Thyroid gland (tissue), 4 donors: Measurements from ENCODE around the gene ALG13. TPM values are rescaled to one million over a fixed set of nuclear protein-coding genes. Genes with fewer than 3 reads are reported as not detected.

Experiments used
- DNase-seq, 2 donors: peaks; one replicate each; pipeline ENCODE4 v3.0.0-alpha.2; 2019
- H3K27ac ChIP-seq, 3 donors: fragments of 200-600 bp; sonication (generic); 1 replicate in 2 of 3; 2 replicates in 1 of 3; pipeline ENCODE4 v1.5.1; 2016 to 2019; ENCODE audit warnings: mild to moderate bottlenecking in 1 of 3, moderate library complexity in 1 of 3
- H3K27me3 ChIP-seq: fragments of 200-600 bp; sonication (generic); one replicate; pipeline ENCODE4 v1.5.1; 2019
- H3K36me3 ChIP-seq, 2 donors: fragments of 200-600 bp; sonication (generic); one replicate each; pipeline ENCODE4 v1.5.1; 2016 to 2019
- H3K4me1 ChIP-seq, 2 donors: fragments of 200-600 bp; sonication (generic); one replicate each; pipeline ENCODE4 v1.5.1; 2017 to 2019
- H3K4me3 ChIP-seq, 3 donors: fragments of 200-600 bp; sonication (generic); replicated peaks in 1 of 3; 1 replicate in 2 of 3; 2 replicates in 1 of 3; pipeline ENCODE4 v1.5.1; 2016; ENCODE audit warnings: mild to moderate bottlenecking in 1 of 3
- H3K9me3 ChIP-seq: fragments of 200-600 bp; sonication (generic); one replicate; pipeline ENCODE4 v1.5.1; 2017
- POLR2A ChIP-seq, 2 donors: fragments of 450-650 bp; IDR thresholded peaks; one replicate each; pipeline ENCODE4 v1.6.1; 2017; ENCODE audit warnings: antibody characterized with exemption in 2 of 2, mild to moderate bottlenecking in 2 of 2, moderate library complexity in 1 of 2
- WGBS, 2 donors: methylation state at CpG; one replicate each; pipeline ENCODE4 v1.1.5; 2017; 5-methylcytosine and 5-hydroxymethylcytosine counted together
- intact Hi-C: fragments of 100-400 bp; cut with DNase I; formaldehyde crosslinking; loops from one replicate; pipeline ENCODE4 v1.15.1; 2023
- total RNA-seq, 4 donors: library from RNA; depleted of rRNA; stranded (reverse); fragments of >200 nt; gene quantifications; one replicate each; pipeline ENCODE4 v1.2.3, GENCODE V29; 2016
- TF ChIP-seq, protein P1 (sequence below), 6 experiments: fragments of 200-600 bp in 3 of 6; fragments of 450-650 bp in 3 of 6; sonication (generic) in 3 of 6; IDR thresholded peaks; one replicate each; pipeline ENCODE4 v1.5.1; 2016 to 2019; ENCODE audit warnings: antibody characterized with exemption in 6 of 6, mild to moderate bottlenecking in 2 of 6, inconsistent platforms in 1 of 6, moderate library complexity in 1 of 6

The ALG13 gene
- total RNA-seq, 4 donors from 2014 or later = 55.7 to 89.5 (median 84.5) TPM

DNA sequence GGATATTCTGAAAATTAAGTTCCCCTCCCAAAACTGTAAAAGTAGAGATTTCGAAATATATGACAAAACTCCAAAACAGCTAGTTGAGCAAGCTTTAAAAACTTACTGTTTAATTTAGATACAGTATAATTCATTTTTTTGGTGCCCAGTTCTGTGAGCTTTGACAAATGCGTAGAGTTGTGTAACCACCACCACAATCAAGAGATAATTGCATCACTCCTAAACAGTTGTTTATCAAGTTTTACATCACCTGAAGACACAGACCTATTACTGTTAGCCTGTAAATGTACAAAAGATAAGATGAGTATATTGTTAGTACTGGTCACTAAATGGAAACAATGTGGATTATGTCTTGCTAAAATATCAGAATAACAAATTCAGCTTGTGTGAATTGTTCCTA, 62.3 kb downstream of the ALG13 start:
- no peaks in the 10 kb centered on the region for H3K36me3 ChIP-seq

DNA sequence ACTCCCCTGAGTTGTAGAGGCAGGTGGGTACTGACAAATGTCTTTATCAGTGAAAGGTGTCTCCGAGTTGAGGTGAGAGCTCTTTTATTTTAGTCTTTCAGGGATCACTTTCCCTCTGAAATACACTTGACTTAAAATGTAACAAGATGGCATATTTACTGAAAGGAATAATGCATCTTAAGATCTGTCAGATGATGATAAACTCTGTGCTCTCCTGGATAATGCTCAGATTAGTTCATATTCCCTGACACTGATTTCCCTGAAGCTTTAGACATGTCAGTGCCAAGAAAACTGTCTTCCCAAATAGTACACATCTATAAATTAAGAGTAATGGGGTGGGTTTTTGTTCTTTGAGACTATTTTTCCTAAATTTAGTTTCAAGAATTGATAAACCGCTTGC, 75.5 kb downstream of the ALG13 start:
- H3K9me3 ChIP-seq = no peaks in the 10 kb centered on the region

More for the DNA sequence above, 62.3 kb downstream of the ALG13 start:
- no peaks in the 10 kb centered on the region for H3K4me1 ChIP-seq
- intact Hi-C loops = no loop called here
- TF ChIP-seq, protein P1, sequence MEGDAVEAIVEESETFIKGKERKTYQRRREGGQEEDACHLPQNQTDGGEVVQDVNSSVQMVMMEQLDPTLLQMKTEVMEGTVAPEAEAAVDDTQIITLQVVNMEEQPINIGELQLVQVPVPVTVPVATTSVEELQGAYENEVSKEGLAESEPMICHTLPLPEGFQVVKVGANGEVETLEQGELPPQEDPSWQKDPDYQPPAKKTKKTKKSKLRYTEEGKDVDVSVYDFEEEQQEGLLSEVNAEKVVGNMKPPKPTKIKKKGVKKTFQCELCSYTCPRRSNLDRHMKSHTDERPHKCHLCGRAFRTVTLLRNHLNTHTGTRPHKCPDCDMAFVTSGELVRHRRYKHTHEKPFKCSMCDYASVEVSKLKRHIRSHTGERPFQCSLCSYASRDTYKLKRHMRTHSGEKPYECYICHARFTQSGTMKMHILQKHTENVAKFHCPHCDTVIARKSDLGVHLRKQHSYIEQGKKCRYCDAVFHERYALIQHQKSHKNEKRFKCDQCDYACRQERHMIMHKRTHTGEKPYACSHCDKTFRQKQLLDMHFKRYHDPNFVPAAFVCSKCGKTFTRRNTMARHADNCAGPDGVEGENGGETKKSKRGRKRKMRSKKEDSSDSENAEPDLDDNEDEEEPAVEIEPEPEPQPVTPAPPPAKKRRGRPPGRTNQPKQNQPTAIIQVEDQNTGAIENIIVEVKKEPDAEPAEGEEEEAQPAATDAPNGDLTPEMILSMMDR (IDR thresholded peaks at IDR 0.05) = no peak
- no peak for TF ChIP-seq POLR2A (IDR thresholded peaks at IDR 0.05)
- no peak overlapping the region for H3K4me3 ChIP-seq
- DNase-seq = no peak
- no peaks in the 10 kb centered on the region for H3K9me3 ChIP-seq
- H3K27ac ChIP-seq = no peak overlapping the region
- WGBS, 2 donors = 96 to 100% methylated on average over 2 of the region's 2 CpGs
- no peaks in the 10 kb centered on the region for H3K27me3 ChIP-seq

DNA sequence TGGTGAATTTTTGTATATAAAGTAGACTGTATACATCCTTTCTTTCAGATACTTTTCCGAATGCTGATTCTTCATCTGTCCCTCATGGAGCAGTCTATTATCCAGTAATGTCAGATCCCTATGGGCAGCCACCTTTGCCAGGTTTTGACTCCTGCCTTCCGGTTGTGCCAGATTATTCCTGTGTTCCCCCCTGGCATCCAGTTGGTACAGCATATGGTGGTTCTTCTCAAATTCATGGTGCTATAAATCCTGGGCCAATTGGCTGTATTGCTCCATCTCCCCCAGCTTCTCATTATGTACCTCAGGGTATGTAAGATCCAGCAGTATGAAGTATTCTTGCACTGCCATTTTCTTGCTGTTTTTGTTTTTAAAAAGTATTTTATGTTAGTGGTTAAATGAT, 78.7 kb downstream of the ALG13 start:
- intact Hi-C loops = no loop called here
- WGBS, 2 donors = 96 to 97% methylated on average over 2 of the region's 2 CpGs
- no peaks in the 10 kb centered on the region for H3K9me3 ChIP-seq

More for the DNA sequence above, 75.5 kb downstream of the ALG13 start:
- no peaks in the 10 kb centered on the region for H3K4me1 ChIP-seq
- no peak for DNase-seq
- no peak overlapping the region for H3K4me3 ChIP-seq
- 93 to 99% methylated on average over 2 of the region's 2 CpGs for WGBS, 2 donors
- H3K27ac ChIP-seq = no peak overlapping the region
- H3K36me3 ChIP-seq = peaks cover 4% of the 10 kb centered on the region in 2 donors
- TF ChIP-seq POLR2A (IDR thresholded peaks at IDR 0.05) = no peak
- TF ChIP-seq, protein P1 (IDR thresholded peaks at IDR 0.05) = no peak
- no peaks in the 10 kb centered on the region for H3K27me3 ChIP-seq
- intact Hi-C loops = no loop called here

DNA sequence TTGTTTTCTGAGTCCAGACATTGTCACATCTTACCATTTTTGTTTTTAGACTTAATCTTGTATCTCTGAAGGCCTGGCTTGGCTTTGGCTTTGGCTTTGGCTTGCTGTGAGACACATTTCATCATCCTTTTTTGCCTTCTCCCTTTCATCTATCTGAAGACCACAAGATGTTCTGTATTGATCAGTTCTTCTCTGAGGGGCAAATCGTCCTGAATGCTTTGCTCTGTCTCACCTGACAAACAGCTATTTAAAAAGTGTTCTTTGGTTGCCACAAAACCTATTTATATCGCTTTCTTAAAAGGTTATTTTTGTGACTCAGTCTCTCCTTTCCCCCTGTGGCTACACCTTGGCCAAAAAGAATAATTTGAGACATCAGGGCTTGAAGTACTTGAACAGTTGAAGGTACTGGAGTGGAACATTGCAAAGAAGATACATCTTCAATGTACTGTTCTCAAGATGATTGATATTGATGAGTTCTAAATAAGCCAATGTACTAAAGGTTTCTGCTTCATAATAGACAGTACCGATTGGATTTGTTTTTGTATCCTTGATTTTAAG, 80.7 kb downstream of the ALG13 start:
- no peak overlapping the region for H3K4me3 ChIP-seq
- intact Hi-C loops = no loop called here
- H3K4me1 ChIP-seq = no peaks in the 10 kb centered on the region
- H3K27ac ChIP-seq = no peak overlapping the region
- no peaks in the 10 kb centered on the region for H3K9me3 ChIP-seq
- H3K36me3 ChIP-seq = peaks cover 0 to 4% of the 10 kb centered on the region in 2 donors
- TF ChIP-seq, protein P1 (IDR thresholded peaks at IDR 0.05) = no peak
- WGBS, 2 donors = 79 to 92% methylated on average over 3 of the region's 3 CpGs
- no peaks in the 10 kb centered on the region for H3K27me3 ChIP-seq
- DNase-seq = no peak

More for the DNA sequence above, 78.7 kb downstream of the ALG13 start:
- no peaks in the 10 kb centered on the region for H3K27me3 ChIP-seq
- no peak overlapping the region for H3K27ac ChIP-seq
- no peaks in the 10 kb centered on the region for H3K36me3 ChIP-seq
- H3K4me1 ChIP-seq = no peaks in the 10 kb centered on the region
- no peak overlapping the region for H3K4me3 ChIP-seq
- no peak for DNase-seq
- TF ChIP-seq, protein P1 (IDR thresholded peaks at IDR 0.05) = no peak
- TF ChIP-seq POLR2A (IDR thresholded peaks at IDR 0.05) = no peak

DNA sequence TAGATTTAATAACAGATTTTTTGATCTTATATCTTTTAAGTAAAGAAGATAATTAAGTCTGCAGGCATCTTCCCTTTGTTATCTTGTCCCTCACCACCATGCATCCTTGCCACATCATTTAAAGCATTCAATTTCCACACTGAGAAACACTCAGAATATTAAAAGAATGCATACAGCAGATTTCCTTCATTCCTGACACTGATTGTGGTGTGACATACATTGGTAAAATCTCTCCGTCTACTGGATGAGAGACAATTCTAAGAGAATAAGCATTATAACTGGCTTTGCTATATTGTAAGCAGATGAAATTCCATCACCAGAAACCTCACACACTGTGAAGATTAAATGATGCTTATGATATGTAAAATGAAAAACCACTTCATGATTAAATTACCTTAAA, 97.6 kb downstream of the ALG13 start:
- TF ChIP-seq, protein P1 (IDR thresholded peaks at IDR 0.05) = no peak
- TF ChIP-seq POLR2A (IDR thresholded peaks at IDR 0.05) = no peak
- intact Hi-C loops = no loop called here
- H3K9me3 ChIP-seq = no peaks in the 10 kb centered on the region
- no peaks in the 10 kb centered on the region for H3K36me3 ChIP-seq
- 81 to 92% methylated on average over 1 of the region's 1 CpG for WGBS, 2 donors
- no peak overlapping the region for H3K4me3 ChIP-seq
- H3K4me1 ChIP-seq = no peaks in the 10 kb centered on the region
- no peak for DNase-seq
- H3K27me3 ChIP-seq = no peaks in the 10 kb centered on the region
- H3K27ac ChIP-seq = no peak overlapping the region
